ENCODE data around the gene SEMA5A.

- TF ChIP-seq CTCF (IDR thresholded peaks at IDR 0.05 in 4 of 5, conservative IDR thresholded peaks at IDR 0.05 in 1 of 5) (no peak), POLR2A (IDR thresholded peaks at IDR 0.05) (no peak)
These were observed 261.0 kb downstream of the SEMA5A start for GRCh38 chr5:9284781-9285307.

Data from gastrocnemius medialis (tissue), 4 donors.